Measurements from ENCODE around the gene SUSD2.
A peak's percentile ranks its signal among the peaks of the same experiment; 100 is the strongest.

SUSD2 gene

DNA sequence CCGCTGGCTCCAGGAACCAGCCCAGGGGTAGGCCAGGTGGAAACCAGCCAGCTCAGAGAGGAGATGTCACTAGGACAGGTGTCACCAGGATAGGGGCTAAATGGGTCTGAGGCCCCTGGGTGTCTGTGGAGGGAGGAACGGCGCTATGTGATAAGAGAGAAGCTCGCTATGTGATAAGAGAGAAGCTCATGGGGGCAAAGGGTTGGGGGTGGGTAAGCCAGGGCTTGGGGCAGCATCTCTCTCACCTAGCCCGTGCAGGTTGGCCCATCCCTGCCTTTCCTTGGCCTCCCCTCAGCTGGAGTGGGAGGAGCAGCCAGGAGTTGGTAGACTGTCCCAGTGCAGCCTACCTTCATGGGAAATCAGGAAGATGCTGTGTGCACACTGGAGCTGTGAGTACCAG lies 26.5 kb upstream of the SUSD2 start:
- TF ChIP-seq ZFX (IDR thresholded peaks at IDR 0.05): no peak
- TF ChIP-seq, protein P1, sequence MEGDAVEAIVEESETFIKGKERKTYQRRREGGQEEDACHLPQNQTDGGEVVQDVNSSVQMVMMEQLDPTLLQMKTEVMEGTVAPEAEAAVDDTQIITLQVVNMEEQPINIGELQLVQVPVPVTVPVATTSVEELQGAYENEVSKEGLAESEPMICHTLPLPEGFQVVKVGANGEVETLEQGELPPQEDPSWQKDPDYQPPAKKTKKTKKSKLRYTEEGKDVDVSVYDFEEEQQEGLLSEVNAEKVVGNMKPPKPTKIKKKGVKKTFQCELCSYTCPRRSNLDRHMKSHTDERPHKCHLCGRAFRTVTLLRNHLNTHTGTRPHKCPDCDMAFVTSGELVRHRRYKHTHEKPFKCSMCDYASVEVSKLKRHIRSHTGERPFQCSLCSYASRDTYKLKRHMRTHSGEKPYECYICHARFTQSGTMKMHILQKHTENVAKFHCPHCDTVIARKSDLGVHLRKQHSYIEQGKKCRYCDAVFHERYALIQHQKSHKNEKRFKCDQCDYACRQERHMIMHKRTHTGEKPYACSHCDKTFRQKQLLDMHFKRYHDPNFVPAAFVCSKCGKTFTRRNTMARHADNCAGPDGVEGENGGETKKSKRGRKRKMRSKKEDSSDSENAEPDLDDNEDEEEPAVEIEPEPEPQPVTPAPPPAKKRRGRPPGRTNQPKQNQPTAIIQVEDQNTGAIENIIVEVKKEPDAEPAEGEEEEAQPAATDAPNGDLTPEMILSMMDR (conservative IDR thresholded peaks at IDR 0.05): no peak
- H3K27ac ChIP-seq: no peak overlapping the region

DNA sequence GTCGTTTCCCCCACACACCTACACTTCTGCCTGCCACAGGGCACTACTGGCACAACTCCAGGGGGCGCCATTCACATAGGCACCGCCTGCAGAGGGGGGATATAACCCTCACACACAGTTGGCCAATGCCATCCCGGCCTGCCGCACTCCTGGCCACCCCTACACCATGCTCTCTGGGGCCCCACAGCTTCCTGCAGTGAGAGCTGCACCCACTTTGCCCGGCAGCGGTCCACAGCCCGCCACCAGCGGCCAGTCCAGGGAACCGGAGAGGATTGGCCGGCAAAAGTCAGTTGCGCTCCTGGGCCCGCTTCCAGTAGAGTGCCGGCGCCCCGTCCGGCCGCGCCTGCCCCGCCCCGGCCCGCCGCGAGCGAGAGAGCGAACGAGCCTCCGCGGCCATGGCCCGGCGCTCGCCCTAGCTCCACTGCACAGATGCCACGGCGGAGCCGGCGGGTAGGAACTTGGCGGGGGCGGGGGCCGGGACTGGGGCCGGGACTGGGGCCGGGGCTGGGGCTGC lies 25.6 kb upstream of the SUSD2 start:
- TF ChIP-seq, protein P1 (conservative IDR thresholded peaks at IDR 0.05): peak; percentile 70
- TF ChIP-seq ZFX (IDR thresholded peaks at IDR 0.05): no peak
- peak overlapping the region; percentile 12 for H3K27ac ChIP-seq

DNA sequence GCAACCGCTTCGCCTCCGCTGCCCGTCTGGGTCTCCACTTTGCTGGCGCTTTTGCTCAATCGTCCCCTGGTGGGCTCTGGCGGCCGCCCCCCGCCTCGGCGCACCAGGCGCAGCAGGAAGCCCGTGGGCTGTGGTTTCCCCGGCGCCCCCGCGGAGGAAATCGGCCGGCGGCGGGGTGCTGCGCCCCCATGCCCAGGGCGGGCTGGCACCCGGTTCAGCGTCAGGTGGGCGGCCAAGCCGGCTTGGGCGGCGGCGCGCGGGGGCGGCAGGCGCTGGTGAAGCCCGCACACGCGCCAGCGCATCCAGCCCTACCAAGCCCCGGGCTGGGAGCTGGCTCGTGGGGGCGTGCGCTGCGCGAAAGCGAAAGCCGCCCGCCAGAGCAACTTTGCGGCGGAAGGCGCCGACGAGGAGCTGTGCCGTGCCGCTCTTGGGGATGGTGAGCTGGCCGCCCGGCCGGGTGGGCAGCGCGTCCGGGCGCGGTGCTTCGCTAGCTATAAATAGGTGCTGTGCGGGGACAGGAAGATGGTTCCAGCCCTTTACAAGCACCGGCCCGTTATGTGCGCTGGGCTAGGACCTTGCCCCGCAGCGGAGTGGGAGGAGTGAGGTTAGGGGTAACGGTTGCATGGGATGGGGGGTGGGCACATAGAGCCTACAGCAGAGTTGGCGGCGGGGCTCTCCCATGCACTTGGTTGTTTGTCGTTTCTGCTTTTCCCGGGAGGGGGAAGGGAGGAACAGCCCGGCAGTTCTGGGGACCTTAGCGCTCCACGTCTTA lies 25.0 kb upstream of the SUSD2 start:
- H3K27ac ChIP-seq: peak overlapping the region; percentile 12
- TF ChIP-seq, protein P1 (conservative IDR thresholded peaks at IDR 0.05): no peak
- TF ChIP-seq ZFX (IDR thresholded peaks at IDR 0.05): no peak

DNA sequence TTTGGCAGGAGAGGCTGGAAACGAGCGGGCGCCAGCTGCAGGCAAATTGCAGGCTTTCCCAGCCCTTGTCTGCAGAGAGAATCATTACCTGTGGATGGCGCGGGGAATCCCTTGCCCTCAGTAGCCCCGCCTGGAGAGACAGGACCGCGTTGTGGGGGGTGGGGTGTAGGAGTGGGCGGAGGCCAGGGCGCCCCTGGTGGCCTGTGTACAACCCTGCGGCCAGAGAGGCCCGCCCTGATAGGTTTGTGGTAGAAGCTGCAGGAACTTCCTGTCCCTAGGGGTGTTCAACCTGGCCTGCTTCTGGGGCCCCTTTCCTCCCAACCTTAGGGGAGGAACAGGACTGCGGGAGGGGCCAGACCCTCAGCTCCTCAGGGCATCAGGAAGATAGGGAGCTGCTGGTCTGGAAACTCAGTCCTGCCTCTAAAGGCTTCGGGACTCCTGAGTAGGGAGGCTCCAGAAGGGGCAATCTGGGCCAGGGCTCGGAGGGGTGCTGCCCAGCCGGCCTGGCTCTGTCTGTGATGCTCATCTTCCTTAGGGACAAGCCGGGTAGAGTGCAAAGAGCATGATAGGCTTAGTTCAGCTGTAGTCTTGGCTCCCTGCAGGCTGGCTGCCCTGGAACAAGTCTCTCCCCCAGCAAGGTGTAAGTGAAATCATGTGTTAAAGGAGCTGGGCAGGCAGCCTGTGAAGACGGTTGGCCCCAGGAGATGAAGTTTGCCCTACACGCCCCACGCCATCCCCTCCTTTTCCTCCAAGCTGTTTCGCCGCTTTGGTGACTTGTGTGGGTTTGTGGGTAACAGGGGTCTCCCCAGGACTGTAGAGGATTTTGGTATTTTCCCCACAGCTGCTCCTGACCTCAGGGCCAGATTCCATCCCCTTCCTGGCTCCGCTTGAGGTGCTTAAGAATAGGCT lies 24.1 kb upstream of the SUSD2 start:
- H3K27ac ChIP-seq: no peak overlapping the region
- TF ChIP-seq, protein P1 (conservative IDR thresholded peaks at IDR 0.05): peak; percentile 87
- TF ChIP-seq ZFX (IDR thresholded peaks at IDR 0.05): no peak

DNA sequence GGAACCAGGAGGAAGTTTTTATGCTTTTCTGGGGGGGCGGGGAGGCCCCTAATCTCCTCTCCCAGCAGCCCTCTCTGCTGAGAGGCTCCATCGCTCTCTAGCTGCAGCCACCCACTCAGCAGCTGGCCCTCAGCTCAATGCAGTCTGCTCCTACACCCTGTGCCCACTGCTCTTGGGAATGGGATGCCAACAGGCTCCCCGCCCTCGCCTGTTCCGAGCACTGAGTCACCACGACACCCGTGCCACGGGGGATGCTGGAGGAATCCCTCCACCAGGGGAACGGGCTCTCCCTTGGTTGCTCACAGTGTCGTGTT lies 23.5 kb upstream of the SUSD2 start:
- no peak overlapping the region for H3K27ac ChIP-seq
- no peak for TF ChIP-seq ZFX (IDR thresholded peaks at IDR 0.05)
- TF ChIP-seq, protein P1 (conservative IDR thresholded peaks at IDR 0.05): no peak

DNA sequence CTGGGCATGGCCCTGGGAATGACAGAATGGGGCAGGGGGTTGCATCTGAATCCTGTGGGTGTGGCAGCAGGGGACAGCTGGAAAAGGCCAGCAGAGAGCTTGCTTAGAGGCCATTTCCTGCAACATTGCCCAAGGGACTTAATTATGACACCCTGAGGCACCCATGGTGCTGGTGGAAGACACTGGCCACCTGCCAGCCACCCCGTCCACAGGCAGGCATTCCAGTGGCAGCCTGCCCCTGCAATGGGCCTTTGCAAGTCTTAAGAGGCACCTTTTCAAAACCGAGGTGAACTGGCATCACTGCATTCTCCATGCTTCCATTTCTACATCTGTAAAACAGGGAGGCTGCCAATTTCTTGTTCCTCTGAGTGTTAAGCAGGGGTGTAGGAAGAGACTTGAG lies 21.6 kb upstream of the SUSD2 start:
- TF ChIP-seq, protein P1 (conservative IDR thresholded peaks at IDR 0.05): no peak
- no peak for TF ChIP-seq ZFX (IDR thresholded peaks at IDR 0.05)
- H3K27ac ChIP-seq: no peak overlapping the region

DNA sequence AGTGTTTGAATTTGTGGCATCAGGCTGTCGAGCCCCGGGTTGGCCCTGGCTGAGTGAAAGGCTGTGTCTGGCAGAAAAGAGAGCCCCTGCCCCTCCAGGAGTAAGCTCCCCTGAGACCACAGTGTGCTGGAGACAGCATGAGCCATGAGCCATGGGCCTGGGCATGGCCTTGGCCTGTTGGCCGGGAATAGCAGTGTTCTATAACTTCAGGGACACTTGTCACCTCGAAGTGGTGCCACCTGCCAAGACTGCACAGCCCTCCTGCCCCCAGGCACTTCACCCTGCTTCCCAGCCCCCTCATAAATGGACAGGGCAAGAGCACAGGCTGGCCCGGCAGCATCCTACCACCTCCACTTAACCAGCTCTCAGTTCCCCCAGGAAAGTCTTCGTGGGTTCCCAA lies 20.7 kb upstream of the SUSD2 start:
- H3K27ac ChIP-seq: no peak overlapping the region
- TF ChIP-seq, protein P1 (conservative IDR thresholded peaks at IDR 0.05): no peak
- no peak for TF ChIP-seq ZFX (IDR thresholded peaks at IDR 0.05)
